Activated CD8-positive, alpha-beta T cell treated with anti-CD3 and anti-CD28 coated beads for 36 hours (primary cell): ENCODE measurements around the gene MTMR12. TPM values are rescaled to one million over a fixed set of nuclear protein-coding genes. Genes with fewer than 3 reads are reported as not detected.
"Not testable (repeated sequence)": the region's sequence is repeated elsewhere in the genome, so short reads cannot be mapped to it uniquely, and the experiment has no call there.

ENCODE experiments used
- ATAC-seq: fragments of 200-7000 bp; cut with Tn5 transposase; one replicate; pipeline ENCODE4 v1.10.0; 2021; ENCODE audit warnings: mild to moderate bottlenecking, moderate library complexity
- CTCF ChIA-PET: fragments of 350-600 bp; sonication (Branson Sonifier 250); formaldehyde crosslinking; loops from one replicate; lab custom pipeline; 2021; ENCODE audit warnings: antibody characterized with exemption; lab: Charles Lee
- POLR2A ChIA-PET: fragments of 350-600 bp; sonication (Branson Sonifier 250); formaldehyde crosslinking; loops from one replicate; lab custom pipeline; 2021; ENCODE audit warnings: antibody characterized with exemption; lab: Charles Lee
- DNase-seq: peaks from one replicate; pipeline ENCODE4 v3.0.0-alpha.2; 2020
- H3K27ac Mint-ChIP-seq: one replicate; pipeline ENCODE4 v1.8.0; 2021; ENCODE audit warnings: mild to moderate bottlenecking, mixed read lengths
- H3K27me3 Mint-ChIP-seq: one replicate; pipeline ENCODE4 v1.8.0; 2021; ENCODE audit warnings: mixed read lengths
- H3K36me3 Mint-ChIP-seq: one replicate; pipeline ENCODE4 v1.8.0; 2021; ENCODE audit warnings: low read depth, mixed read lengths
- H3K4me1 Mint-ChIP-seq: one replicate; pipeline ENCODE4 v1.8.0; 2021; ENCODE audit warnings: low read depth, mixed read lengths
- H3K4me3 Mint-ChIP-seq: one replicate; pipeline ENCODE4 v1.8.0; 2021; ENCODE audit warnings: mild to moderate bottlenecking, moderate library complexity, mixed read lengths
- H3K9me3 Mint-ChIP-seq: one replicate; pipeline ENCODE4 v1.8.0; 2021; ENCODE audit warnings: mixed read lengths
- intact Hi-C: fragments of 100-400 bp; cut with micrococcal nuclease; formaldehyde crosslinking; loops from one replicate; pipeline ENCODE4 v1.10.0; 2022
- total RNA-seq, 2 experiments: library from RNA; stranded (reverse); gene quantifications; one replicate each; pipeline ENCODE4 v1.2.3, GENCODE V29; 2021
- TF ChIP-seq, protein P1 (sequence below): fragments of 200-600 bp; IDR thresholded peaks from one replicate; pipeline ENCODE4 v1.8.0; 2022; ENCODE audit warnings: antibody characterized with exemption, mild to moderate bottlenecking

MTMR12 gene
- total RNA-seq, 2 experiments from 2014 or later, result 19.7 to 19.9 TPM

GRCh38 chr5:32225445-32225844 is 87.3 kb downstream of the MTMR12 start:
- H3K9me3 Mint-ChIP-seq, result no peaks in the 10 kb centered on the region
- H3K27ac Mint-ChIP-seq, result no peak overlapping the region
- H3K36me3 Mint-ChIP-seq, result peaks cover 13% of the 10 kb centered on the region
- DNase-seq (no peak), ATAC-seq (no peak)
- TF ChIP-seq, protein P1, sequence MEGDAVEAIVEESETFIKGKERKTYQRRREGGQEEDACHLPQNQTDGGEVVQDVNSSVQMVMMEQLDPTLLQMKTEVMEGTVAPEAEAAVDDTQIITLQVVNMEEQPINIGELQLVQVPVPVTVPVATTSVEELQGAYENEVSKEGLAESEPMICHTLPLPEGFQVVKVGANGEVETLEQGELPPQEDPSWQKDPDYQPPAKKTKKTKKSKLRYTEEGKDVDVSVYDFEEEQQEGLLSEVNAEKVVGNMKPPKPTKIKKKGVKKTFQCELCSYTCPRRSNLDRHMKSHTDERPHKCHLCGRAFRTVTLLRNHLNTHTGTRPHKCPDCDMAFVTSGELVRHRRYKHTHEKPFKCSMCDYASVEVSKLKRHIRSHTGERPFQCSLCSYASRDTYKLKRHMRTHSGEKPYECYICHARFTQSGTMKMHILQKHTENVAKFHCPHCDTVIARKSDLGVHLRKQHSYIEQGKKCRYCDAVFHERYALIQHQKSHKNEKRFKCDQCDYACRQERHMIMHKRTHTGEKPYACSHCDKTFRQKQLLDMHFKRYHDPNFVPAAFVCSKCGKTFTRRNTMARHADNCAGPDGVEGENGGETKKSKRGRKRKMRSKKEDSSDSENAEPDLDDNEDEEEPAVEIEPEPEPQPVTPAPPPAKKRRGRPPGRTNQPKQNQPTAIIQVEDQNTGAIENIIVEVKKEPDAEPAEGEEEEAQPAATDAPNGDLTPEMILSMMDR, result no peak
- H3K27me3 Mint-ChIP-seq, result no peaks in the 10 kb centered on the region
- H3K4me3 Mint-ChIP-seq, result no peak overlapping the region
- CTCF ChIA-PET, result interaction anchor here (1.3 to 1.6 kb wide), 2 partner anchors 8 to 19 kb away, joined by 3 to 4 read pairs; no protein-coding TSS in a partner anchor
- POLR2A ChIA-PET, result no interaction called here
- peaks cover 10% of the 10 kb centered on the region for H3K4me1 Mint-ChIP-seq
- intact Hi-C loops, result no loop called here

GRCh38 chr5:32223972-32224609 is 88.6 kb downstream of the MTMR12 start:
- intact Hi-C loops, result no loop called here
- peaks cover 6% of the 10 kb centered on the region for H3K36me3 Mint-ChIP-seq
- peaks cover 8% of the 10 kb centered on the region for H3K4me1 Mint-ChIP-seq
- ATAC-seq (no peak), DNase-seq (no peak)
- H3K27me3 Mint-ChIP-seq, result no peaks in the 10 kb centered on the region
- ChIA-PET POLR2A (no interaction called here), CTCF (interaction anchor here (1.3 to 5.0 kb wide), 4 partner anchors 8 to 106 kb away, joined by 3 to 23 read pairs (median 4); no protein-coding TSS in a partner anchor)
- H3K9me3 Mint-ChIP-seq, result no peaks in the 10 kb centered on the region
- no peak overlapping the region for H3K27ac Mint-ChIP-seq
- TF ChIP-seq, protein P1, result no peak
- H3K4me3 Mint-ChIP-seq, result no peak overlapping the region

DNA sequence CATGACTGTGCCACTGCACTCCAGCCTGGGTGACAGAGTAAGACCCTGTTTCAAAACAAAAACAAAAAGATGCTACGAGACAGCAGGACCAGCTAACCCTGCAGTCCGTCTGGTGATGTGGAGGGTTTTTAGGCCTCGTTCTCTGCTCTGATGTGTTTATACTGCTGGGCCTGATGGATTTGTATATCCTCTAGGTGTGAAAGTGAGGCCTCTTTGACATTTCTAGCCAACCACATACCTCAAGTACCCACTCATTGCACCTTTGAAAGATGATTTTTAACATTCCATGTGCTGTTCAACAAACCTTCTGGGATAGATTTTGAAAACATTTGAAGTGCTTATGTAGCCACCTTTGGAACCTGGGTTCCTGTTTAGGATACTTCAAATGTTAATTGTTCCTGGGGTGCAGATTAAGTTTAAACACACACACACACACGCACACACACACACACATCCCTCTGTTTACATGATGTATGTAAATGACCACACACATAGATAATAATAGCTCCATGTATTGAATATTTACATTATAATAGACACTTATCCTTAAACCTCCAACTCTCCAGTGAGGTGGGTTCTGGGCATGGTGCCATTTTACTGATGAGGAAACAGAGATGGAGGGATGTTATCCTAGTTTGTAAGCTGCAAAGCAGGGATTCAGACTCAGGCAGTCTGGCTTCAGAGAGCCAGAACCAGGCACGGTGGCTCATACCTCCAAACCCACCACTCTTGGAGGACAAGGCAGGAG is 89.8 kb downstream of the MTMR12 start:
- CTCF ChIA-PET, result interaction anchor here (1.4 to 5.0 kb wide), 2 partner anchors 9 to 107 kb away, joined by 3 to 23 read pairs; no protein-coding TSS in a partner anchor
- H3K27ac Mint-ChIP-seq, result no peak overlapping the region

DNA sequence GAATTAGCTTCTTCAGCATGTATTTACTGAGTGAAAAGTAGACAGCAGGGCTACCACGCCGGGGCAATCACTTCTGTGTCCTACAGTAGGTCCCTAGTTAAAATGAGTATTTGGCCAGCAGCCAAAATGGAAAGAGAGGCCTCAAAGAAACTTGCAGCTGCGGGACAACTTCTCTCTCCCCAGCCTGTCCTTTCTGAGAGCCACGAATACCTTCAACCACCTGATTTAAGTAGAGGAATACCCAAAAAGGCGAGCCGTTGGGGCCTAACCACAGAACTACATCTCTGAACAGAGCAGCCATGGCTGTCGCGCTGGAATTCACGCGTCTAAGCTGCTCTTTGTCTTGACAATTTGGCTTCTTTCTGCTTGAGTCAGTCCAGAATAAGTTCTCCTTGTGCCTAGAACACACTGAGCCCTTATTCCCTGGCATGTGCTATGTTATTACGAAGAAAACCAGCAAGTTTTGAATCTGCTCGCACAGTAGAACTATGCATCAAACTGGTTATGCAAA is 94.8 kb downstream of the MTMR12 start:
- intact Hi-C loops, result no loop called here
- ChIA-PET POLR2A (no interaction called here), CTCF (no interaction called here)
- H3K27ac Mint-ChIP-seq, result no peak overlapping the region
- peaks cover 3% of the 10 kb centered on the region for H3K9me3 Mint-ChIP-seq
- ATAC-seq (no peak), DNase-seq (no peak)
- TF ChIP-seq, protein P1, result no peak
- H3K27me3 Mint-ChIP-seq, result no peaks in the 10 kb centered on the region
- peaks cover 5% of the 10 kb centered on the region for H3K4me1 Mint-ChIP-seq
- no peak overlapping the region for H3K4me3 Mint-ChIP-seq
- no peaks in the 10 kb centered on the region for H3K36me3 Mint-ChIP-seq

More for the DNA sequence above, 89.8 kb downstream of the MTMR12 start:
- ATAC-seq (peak; percentile 56), DNase-seq (no peak)
- Mint-ChIP-seq H3K9me3 (no peaks in the 10 kb centered on the region), H3K4me1 (peaks cover 5% of the 10 kb centered on the region), H3K36me3 (peaks cover 2% of the 10 kb centered on the region), H3K4me3 (no peak overlapping the region), H3K27me3 (no peaks in the 10 kb centered on the region)
- POLR2A ChIA-PET, result no interaction called here
- intact Hi-C loops, result no loop called here
- TF ChIP-seq, protein P1, result no peak

GRCh38 chr5:32214344-32214743 is 98.4 kb downstream of the MTMR12 start:
- peaks cover 16% of the 10 kb centered on the region for H3K4me1 Mint-ChIP-seq
- DNase-seq, H3K4me3 Mint-ChIP-seq, CTCF ChIA-PET, H3K9me3 Mint-ChIP-seq, ATAC-seq, H3K36me3 Mint-ChIP-seq, POLR2A ChIA-PET, H3K27me3 Mint-ChIP-seq, H3K27ac Mint-ChIP-seq: not testable (repeated sequence)
- intact Hi-C loops, result loop anchor here (5.0 kb wide), 1 partner anchor 37 kb away; no protein-coding TSS in a partner anchor
